Liver (tissue), 3 donors: ENCODE data around the gene COL15A1.

Source experiments
- CTCF ChIP-seq: fragments of 150-350 bp; IDR thresholded peaks from 2 replicates; pipeline ENCODE4 v1.5.1; 2017; ENCODE audit warnings: improper control_type of control experiment, low read depth, low read length; ENCODE audit not compliant: missing input control
- GABPA ChIP-seq, 2 donors: IDR thresholded peaks in 1 of 2; conservative IDR thresholded peaks in 1 of 2; 2 replicates each; pipeline ENCODE4 v1.6.1; 2016; ENCODE audit warnings: antibody characterized with exemption in 2 of 2, mild to moderate bottlenecking in 1 of 2, moderate library complexity in 1 of 2
- HNF4A ChIP-seq, 2 donors: conservative IDR thresholded peaks; 2 replicates each; pipeline ENCODE4 v1.6.1; 2016; ENCODE audit warnings: antibody characterized with exemption in 2 of 2, mild to moderate bottlenecking in 2 of 2
- MAX ChIP-seq: IDR thresholded peaks from 2 replicates; pipeline ENCODE4 v1.6.1; 2016; ENCODE audit warnings: antibody characterized with exemption
- RAD21 ChIP-seq, 2 donors: IDR thresholded peaks; 2 replicates each; pipeline ENCODE4 v1.6.1; 2016; ENCODE audit warnings: antibody characterized with exemption in 2 of 2, mild to moderate bottlenecking in 2 of 2
- REST ChIP-seq: IDR thresholded peaks from 2 replicates; pipeline ENCODE4 v1.6.1; 2016; ENCODE audit warnings: antibody characterized with exemption, mild to moderate bottlenecking
- SP1 ChIP-seq: IDR thresholded peaks from 2 replicates; pipeline ENCODE4 v1.6.1; 2018; ENCODE audit warnings: antibody characterized with exemption, mild to moderate bottlenecking
- ZBTB33 ChIP-seq: IDR thresholded peaks from 2 replicates; pipeline ENCODE4 v1.6.1; 2016; ENCODE audit warnings: antibody characterized with exemption
- donor health status: healthy.
- donor health status: healthy.

- TF ChIP-seq CTCF = no peak
- TF ChIP-seq RAD21 (IDR thresholded peaks at IDR 0.05) = no peak
- TF ChIP-seq SP1 = no peak
- no peak for TF ChIP-seq HNF4A (conservative IDR thresholded peaks at IDR 0.05)
- TF ChIP-seq MAX = no peak
- no peak for TF ChIP-seq REST
- no peak for TF ChIP-seq GABPA (IDR thresholded peaks at IDR 0.05 in 1 of 2, conservative IDR thresholded peaks at IDR 0.05 in 1 of 2)
- no peak for TF ChIP-seq ZBTB33
Measured at GRCh38 chr9:99049641-99050040, 105.9 kb downstream of the COL15A1 start.
